Activated naive CD8-positive, alpha-beta T cell treated with anti-CD3 and anti-CD28 coated beads, Interleukin-2, amount 50 U/mL, for 24 hours (primary cell): ENCODE measurements around the gene PAX2.
A peak's percentile ranks its signal among the peaks of the same experiment; 100 is the strongest.

Experiments
- ATAC-seq: fragments of 150-1000 bp; cut with Tn5 transposase; one replicate; pipeline ENCODE4 v1.10.0; 2021
- DNase-seq: peaks from one replicate; pipeline ENCODE4 v3.0.0; 2021
- H3K27ac Mint-ChIP-seq: one replicate; pipeline ENCODE4 v1.8.0; 2021; ENCODE audit warnings: mild to moderate bottlenecking, mixed read lengths
- H3K27me3 Mint-ChIP-seq: one replicate; pipeline ENCODE4 v1.8.0; 2021; ENCODE audit warnings: mixed read lengths
- H3K36me3 Mint-ChIP-seq: one replicate; pipeline ENCODE4 v1.8.0; 2021; ENCODE audit warnings: low read depth, mixed read lengths
- H3K4me1 Mint-ChIP-seq: one replicate; pipeline ENCODE4 v1.8.0; 2021; ENCODE audit warnings: mixed read lengths
- H3K4me3 Mint-ChIP-seq: one replicate; pipeline ENCODE4 v1.8.0; 2021; ENCODE audit warnings: mild to moderate bottlenecking, moderate library complexity, mixed read lengths
- H3K9me3 Mint-ChIP-seq: one replicate; pipeline ENCODE4 v1.8.0; 2021; ENCODE audit warnings: mixed read lengths

The PAX2 gene

DNA sequence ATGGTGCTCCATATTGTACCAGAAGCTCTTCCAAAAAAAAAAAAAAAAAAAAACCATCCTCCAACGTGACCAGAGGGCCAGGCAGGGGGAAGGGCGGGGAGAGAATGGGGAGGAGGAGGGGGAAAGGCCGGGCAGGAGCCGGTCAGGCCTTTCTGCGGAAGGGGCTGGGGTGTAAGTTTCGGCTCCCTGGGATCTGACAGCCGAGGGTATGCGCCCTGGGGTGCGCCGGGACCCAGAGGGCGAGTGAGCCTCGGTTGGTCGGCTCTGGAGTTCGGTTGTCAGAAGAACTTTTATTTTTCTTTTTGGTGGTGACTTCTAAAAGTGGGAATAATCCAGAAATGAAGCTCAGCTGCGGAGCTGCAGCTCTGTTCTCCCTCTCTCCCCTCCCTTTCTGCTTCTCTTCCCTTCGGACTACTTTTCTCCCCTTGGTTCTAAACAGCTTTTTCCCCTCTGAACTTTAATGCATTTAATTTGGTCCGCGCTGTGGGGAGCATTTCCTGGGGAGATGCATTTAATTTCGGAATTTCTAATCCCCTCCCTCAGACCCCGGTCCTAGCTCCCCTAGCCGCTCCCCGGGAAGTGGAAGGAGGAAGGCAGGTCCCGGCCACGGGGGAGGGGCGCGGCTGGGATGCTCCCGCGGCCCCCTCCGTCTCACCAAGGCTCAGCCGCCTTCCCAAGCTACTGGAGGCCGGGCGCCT, 3.9 kb upstream of the PAX2 start:
- no peak overlapping the region for H3K4me3 Mint-ChIP-seq
- no peak overlapping the region for H3K27ac Mint-ChIP-seq
- H3K27me3 Mint-ChIP-seq = peaks cover 88% of the 10 kb centered on the region
- no peaks in the 10 kb centered on the region for H3K9me3 Mint-ChIP-seq
- no peaks in the 10 kb centered on the region for H3K36me3 Mint-ChIP-seq
- peaks cover 29% of the 10 kb centered on the region for H3K4me1 Mint-ChIP-seq
- ATAC-seq = no peak
- DNase-seq = no peak

DNA sequence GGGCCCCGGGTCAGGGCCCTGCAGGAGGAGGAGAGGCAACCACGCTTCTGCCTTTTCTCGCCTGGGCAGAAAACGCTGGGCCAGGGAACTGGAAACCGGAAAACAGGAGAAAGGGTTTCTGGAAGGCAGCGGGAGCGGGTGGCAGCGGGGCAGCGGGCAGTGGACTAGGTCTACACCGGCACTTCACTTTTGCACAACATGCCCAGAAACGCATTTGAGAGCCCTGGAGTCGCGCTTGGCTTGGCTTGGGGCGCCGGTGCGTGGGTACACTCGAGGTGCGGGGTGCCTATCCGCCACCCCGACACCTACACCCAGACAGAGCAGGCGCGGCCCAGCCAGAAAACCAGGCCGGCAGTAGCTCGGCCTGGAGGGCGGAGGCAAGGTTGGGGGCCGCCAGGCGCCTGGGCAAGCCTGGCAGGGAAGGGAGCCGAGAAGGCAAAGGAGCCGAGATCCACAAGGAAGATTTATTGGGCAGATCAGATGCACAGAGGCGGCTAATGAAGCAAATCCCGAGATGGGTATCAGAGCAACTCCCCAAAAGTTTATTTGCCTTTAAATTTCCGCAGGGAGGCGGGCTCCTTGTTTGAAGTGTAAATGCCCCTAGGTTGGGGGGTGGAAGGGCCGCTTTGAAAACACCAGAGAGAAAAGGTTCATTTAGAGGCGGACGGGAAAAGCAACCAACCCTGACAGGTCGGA, 3.2 kb upstream of the PAX2 start:
- ATAC-seq (no peak), DNase-seq (no peak)
- Mint-ChIP-seq H3K4me3 (no peak overlapping the region), H3K27me3 (peaks cover 88% of the 10 kb centered on the region), H3K4me1 (peaks cover 34% of the 10 kb centered on the region), H3K9me3 (no peaks in the 10 kb centered on the region), H3K36me3 (no peaks in the 10 kb centered on the region), H3K27ac (no peak overlapping the region)

DNA sequence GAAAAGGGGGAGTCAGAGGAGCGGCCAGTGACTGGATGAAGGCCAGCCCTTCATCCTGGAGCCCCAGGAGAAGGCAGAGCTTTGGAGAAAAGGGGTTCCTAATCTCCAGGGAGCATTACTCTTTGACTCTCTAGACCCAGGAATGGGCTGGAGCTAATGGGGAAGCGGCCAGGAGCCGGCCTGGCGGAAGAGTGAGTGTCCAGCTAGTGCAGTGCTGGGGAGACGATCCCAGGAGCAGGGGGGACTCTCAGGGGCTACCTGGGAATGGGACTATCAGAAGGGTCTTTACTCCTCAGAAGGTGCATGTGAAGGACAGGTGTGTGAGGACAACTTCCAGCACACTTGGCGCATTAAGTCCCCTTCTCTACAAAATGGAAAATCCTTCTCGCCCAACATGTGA, 2.4 kb upstream of the PAX2 start:
- Mint-ChIP-seq H3K27ac (no peak overlapping the region), H3K4me3 (no peak overlapping the region), H3K9me3 (no peaks in the 10 kb centered on the region), H3K4me1 (peaks cover 37% of the 10 kb centered on the region), H3K36me3 (no peaks in the 10 kb centered on the region), H3K27me3 (peaks cover 84% of the 10 kb centered on the region)
- DNase-seq (no peak), ATAC-seq (no peak)

DNA sequence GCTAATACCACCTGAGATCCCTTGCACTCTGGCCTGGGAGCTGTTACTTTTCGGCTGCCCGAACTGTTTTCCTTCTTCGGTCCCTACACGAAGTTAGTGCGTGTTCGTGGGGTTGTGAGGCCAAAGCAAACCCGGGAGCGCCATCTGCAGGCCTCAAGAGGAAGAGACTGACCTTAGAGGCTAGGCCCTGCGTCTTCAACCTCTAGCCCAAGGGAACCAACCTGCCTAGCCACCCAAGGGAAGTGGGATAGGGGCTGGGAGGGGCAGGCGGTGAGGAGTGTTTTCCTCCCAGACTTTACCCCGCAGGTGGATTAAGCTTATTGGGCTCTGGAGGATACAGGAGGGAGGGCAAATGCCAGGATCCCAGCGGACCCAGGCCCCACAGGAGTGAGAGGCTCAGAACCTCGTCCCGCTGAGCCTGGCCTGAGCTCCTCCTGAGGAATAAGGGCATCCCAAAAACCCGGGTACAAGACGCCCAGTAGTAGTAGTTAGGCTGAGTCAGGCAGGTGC, 1.7 kb upstream of the PAX2 start:
- H3K9me3 Mint-ChIP-seq = no peaks in the 10 kb centered on the region
- peaks cover 34% of the 10 kb centered on the region for H3K4me1 Mint-ChIP-seq
- H3K36me3 Mint-ChIP-seq = no peaks in the 10 kb centered on the region
- peaks cover 81% of the 10 kb centered on the region for H3K27me3 Mint-ChIP-seq
- no peak overlapping the region for H3K27ac Mint-ChIP-seq
- H3K4me3 Mint-ChIP-seq = no peak overlapping the region
- ATAC-seq (peak; percentile 58), DNase-seq (peak; percentile 58)

DNA sequence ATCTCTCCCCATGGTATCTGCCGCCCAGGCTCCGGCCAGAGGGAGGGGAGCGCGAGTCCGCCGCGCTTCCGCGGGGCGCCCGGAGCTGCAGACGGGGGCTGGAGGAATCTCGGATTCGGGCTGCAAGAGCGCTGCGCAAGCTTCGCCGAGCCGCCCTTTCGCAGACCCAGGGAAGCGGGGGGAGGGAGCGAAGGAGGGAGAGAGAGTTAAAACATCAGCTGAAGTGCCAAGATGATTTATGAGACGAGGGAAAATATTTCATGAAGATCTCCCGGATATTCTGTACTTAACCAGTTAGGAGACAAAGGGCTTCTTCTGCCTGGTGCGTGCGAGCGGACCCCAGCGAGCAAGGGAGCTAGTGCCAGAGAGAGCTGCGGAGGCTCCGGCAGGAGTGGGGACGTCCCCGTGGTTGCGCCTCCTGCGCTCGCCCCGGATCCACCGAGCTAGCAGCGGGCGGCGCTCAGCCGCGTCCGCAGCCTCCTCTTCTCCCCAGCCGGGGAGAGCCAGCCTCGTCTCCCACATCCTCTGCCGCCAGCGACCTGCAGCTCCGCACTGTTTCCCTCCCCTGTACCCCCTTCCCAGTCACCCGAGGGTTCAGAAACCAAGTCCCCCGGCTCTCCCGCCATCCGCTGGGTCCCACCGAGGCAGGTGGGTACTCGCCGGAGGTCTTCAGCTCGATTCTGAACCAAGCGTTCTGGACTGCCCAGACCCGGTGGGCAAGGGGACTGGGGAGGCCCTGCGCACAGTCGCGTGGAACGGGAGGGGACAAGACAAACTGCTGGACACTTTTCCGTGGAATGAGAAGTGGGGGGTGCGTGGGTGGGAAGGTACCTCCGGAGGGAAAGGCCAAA, 1.0 kb upstream of the PAX2 start:
- no peaks in the 10 kb centered on the region for H3K9me3 Mint-ChIP-seq
- H3K27ac Mint-ChIP-seq = no peak overlapping the region
- H3K4me1 Mint-ChIP-seq = peaks cover 39% of the 10 kb centered on the region
- ATAC-seq (peak; percentile 64), DNase-seq (no peak)
- peaks cover 81% of the 10 kb centered on the region for H3K27me3 Mint-ChIP-seq
- H3K36me3 Mint-ChIP-seq = no peaks in the 10 kb centered on the region
- no peak overlapping the region for H3K4me3 Mint-ChIP-seq

DNA sequence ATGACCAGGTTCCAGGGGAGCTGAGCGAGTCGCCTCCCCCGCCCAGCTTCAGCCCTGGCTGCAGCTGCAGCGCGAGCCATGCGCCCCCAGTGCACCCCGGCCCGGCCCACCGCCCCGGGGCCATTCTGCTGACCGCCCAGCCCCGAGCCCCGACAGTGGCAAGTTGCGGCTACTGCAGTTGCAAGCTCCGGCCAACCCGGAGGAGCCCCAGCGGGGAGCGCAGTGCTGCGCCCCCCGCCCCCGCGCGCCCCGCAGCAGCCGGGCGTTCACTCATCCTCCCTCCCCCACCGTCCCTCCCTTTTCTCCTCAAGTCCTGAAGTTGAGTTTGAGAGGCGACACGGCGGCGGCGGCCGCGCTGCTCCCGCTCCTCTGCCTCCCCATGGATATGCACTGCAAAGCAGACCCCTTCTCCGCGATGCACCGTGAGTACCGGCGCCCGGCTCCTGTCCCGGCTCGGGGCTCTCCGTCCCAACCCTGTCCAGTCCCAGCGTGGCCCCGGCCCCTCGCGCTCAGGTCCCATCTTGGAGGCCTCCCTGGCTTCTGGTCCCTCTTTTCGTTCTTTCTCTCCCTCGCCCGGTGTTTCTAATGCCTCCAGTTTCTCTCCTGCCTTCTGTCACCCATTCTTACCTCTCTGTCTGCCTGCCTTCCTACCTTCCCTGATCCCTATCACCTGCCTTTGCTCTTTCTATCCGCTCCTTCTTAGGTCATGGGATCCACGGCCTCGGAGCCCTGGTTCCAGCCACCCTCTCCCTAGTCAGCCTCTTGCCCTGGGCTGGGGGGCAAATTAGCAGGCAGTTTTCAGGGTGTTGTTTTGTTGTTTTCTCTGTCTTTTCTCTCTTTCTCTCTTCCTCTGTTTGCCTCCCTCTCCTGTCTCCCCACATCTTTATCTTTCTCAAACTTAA, 751 bp downstream of the PAX2 start:
- Mint-ChIP-seq H3K36me3 (no peaks in the 10 kb centered on the region), H3K27ac (peak overlapping the region; percentile 24), H3K4me3 (peak overlapping the region; percentile 42), H3K9me3 (no peaks in the 10 kb centered on the region), H3K27me3 (peaks cover 82% of the 10 kb centered on the region), H3K4me1 (peaks cover 40% of the 10 kb centered on the region)
- ATAC-seq (no peak), DNase-seq (no peak)

DNA sequence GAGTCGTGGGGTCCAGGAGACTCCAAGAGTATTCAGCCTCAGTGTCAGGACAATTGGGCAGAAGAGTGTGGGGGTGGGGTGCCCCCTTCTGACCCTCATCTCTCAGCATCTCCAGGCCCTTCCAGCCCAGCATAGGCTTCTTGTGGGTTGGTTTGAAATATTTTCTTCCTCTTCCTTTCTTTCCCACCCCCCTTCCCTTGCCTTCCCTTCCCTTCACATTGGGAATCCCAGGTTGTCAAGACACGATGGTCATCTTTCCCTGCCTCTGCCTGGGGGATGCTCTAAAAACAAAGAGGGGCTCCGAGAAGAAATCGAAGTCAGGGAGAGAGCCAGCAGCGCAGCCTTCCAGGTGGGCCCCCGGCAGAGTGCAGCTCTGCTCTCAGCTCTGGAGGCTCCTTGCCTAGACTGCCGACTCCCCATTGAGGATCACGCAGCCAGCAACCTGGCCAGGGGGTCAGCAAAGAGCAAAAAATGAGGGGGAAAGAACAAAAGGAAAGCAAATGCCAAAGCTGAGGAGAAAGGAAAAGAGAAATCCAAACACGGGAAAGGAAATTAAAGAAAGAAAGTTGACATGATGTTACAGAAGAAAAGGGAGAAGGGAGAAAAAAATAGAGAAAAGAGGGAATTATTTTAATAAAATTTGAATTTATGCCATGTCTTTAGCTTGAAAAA, 1.5 kb downstream of the PAX2 start:
- DNase-seq (no peak), ATAC-seq (no peak)
- H3K36me3 Mint-ChIP-seq = no peaks in the 10 kb centered on the region
- H3K27me3 Mint-ChIP-seq = peaks cover 83% of the 10 kb centered on the region
- H3K4me1 Mint-ChIP-seq = peaks cover 40% of the 10 kb centered on the region
- H3K9me3 Mint-ChIP-seq = no peaks in the 10 kb centered on the region
- H3K4me3 Mint-ChIP-seq = peak overlapping the region; percentile 0
- H3K27ac Mint-ChIP-seq = no peak overlapping the region

DNA sequence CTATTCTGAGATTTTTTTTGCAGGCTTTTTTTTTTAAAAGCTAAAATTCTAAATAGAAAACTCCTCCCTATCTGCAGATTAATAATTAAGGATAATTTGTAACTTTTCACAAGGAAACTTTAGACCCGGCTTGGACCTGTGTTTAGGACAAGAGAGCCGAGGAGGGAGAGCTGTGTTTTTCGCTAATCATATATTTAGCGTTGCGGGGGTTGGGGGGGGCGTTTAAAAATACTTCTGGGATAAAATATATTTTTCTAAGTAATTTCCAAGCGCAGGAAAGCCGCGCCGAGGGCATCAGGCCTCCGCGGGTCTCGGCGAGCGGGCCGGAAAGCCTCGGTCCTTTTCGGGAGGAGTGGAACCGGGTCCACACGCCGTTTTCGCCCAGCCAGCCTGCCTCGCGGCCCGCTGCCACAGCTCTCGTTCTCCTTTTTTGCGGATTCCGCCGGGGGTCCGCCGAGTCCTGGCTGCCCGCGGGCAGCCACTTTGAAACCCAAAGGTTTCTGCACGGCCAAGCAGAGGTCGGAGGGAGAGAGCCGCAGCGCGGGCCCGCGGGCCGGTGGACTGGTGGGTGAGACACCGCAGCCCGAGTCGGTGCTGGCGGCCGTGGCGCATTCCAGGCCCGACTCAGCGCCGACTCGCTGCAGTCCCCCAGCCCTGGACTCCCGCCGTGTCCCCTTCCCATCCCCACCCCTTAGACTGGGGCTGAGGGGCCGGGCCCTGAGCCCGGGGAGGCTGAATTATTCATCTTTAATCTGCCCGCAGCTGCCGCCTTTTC, 2.3 kb downstream of the PAX2 start:
- peaks cover 40% of the 10 kb centered on the region for H3K4me1 Mint-ChIP-seq
- peaks cover 83% of the 10 kb centered on the region for H3K27me3 Mint-ChIP-seq
- peak overlapping the region; percentile 0 for H3K4me3 Mint-ChIP-seq
- H3K27ac Mint-ChIP-seq = no peak overlapping the region
- no peak for DNase-seq
- ATAC-seq = no peak
- no peaks in the 10 kb centered on the region for H3K36me3 Mint-ChIP-seq
- H3K9me3 Mint-ChIP-seq = no peaks in the 10 kb centered on the region

DNA sequence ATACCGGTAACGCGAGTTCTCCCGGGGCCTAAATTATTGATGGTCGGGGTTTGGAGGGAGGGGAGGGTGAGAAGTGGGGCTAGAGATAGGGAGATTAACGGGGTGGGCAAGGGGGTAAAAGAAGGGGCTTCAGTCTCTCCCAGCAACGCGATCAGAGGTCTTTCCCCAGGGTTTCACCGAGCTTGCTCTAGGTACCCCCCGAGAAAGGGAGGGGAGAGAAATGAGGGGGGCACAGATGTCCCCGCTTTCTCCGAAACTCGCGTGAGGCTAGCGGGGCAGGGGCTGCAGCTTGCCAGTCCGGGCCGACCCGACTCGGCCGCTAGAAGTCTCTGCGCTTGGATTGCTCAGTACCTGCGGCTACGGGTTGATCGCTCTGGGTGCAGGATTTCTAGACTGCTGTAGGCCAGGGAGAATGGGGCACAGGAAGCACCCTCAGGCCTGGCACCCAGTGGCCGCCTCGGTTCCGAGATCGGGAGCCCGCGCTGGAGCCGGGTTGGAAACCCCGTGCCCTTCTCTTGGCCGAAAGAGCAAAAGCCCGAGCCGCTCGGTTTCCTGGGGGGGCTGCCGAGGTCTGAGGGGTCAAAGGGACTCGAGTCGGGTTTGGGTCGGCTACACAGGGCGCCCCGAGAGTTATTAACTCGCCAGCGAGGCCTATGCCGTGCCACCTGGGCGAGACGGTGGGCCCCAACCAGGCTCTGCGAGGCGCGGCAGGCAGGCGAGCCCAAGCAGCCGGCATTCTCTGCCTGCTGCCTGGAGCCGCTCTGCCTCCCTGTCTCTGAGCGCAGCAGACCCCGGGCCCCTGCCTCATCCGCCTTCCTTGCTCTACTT, 3.1 kb downstream of the PAX2 start:
- ATAC-seq (no peak), DNase-seq (no peak)
- H3K9me3 Mint-ChIP-seq = no peaks in the 10 kb centered on the region
- no peak overlapping the region for H3K4me3 Mint-ChIP-seq
- no peaks in the 10 kb centered on the region for H3K36me3 Mint-ChIP-seq
- H3K4me1 Mint-ChIP-seq = peaks cover 35% of the 10 kb centered on the region
- H3K27me3 Mint-ChIP-seq = peaks cover 80% of the 10 kb centered on the region
- H3K27ac Mint-ChIP-seq = no peak overlapping the region

DNA sequence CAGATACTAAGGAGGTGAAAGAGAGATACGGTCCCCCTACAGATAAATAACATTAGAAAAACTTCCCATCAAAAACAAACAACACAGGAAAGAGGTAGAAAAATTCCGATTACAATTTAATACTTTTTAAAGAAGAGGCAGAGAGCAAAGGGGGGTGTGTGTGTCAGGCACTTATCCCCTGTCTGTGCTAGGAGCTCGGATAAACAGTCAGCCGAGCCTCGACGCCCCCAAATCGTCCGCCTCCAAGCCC, 3.6 kb downstream of the PAX2 start:
- Mint-ChIP-seq H3K27me3 (peaks cover 79% of the 10 kb centered on the region), H3K9me3 (no peaks in the 10 kb centered on the region), H3K4me3 (no peak overlapping the region), H3K27ac (no peak overlapping the region), H3K4me1 (peaks cover 30% of the 10 kb centered on the region), H3K36me3 (no peaks in the 10 kb centered on the region)
- no peak for DNase-seq
- no peak for ATAC-seq

DNA sequence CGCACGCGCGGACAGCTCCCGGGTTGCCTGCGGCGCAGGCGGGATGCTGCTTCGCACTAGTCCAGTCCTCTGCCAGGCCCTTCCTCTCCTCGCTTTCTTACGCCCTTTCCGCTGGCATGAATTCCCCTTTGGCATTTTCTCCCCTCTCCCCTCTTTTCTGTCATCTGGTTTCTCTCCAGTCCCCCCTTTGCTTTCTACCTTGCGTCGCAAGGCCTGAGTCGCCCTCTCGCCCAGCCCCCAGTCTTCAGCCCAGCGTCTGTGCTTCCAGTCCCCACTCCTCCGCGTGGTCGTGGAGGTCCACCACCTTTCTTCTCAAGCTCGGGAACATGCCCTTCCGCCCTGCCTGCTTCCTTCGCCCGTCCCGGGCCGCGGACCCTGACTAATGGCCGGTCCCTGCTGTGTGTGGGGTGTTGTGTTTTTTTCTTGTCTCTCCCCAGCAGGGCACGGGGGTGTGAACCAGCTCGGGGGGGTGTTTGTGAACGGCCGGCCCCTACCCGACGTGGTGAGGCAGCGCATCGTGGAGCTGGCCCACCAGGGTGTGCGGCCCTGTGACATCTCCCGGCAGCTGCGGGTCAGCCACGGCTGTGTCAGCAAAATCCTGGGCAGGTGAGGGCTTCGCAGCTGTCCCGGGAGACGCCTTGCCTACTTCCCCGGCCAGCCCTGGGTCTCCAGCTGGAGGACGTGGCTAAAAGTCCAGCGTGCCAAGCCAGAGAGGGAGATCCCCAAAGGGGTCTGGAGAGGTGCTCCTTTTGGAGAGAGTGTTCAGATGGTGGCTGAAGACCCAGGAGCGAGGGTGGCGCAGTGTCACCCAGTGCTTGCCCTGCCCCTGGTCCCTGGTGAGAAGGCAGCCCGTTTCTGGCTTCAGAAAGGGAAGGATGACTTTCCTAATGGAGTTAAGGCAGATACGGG, 4.2 kb downstream of the PAX2 start:
- H3K4me3 Mint-ChIP-seq = no peak overlapping the region
- peaks cover 26% of the 10 kb centered on the region for H3K4me1 Mint-ChIP-seq
- H3K9me3 Mint-ChIP-seq = no peaks in the 10 kb centered on the region
- no peak for ATAC-seq
- H3K27ac Mint-ChIP-seq = no peak overlapping the region
- peaks cover 77% of the 10 kb centered on the region for H3K27me3 Mint-ChIP-seq
- DNase-seq = no peak
- no peaks in the 10 kb centered on the region for H3K36me3 Mint-ChIP-seq
